ENCODE results near the gene U2AF1L4.

Gene U2AF1L4

GRCh38 chr19:35703343-35703742, 41.9 kb downstream of the U2AF1L4 start:
- no peak for DNase-seq

GRCh38 chr19:35702223-35703012, 42.8 kb downstream of the U2AF1L4 start:
- DNase-seq = peak; percentile 96

GRCh38 chr19:35696835-35697234, 48.4 kb downstream of the U2AF1L4 start:
- DNase-seq = no peak

GRCh38 chr19:35695895-35696422, 49.3 kb downstream of the U2AF1L4 start:
- no peak for DNase-seq

GRCh38 chr19:35693835-35694599, 51.2 kb downstream of the U2AF1L4 start:
- DNase-seq = peak; percentile 74

- no peak for DNase-seq
Observed at GRCh38 chr19:35693422-35693821, 51.8 kb downstream of the U2AF1L4 start.

Data from NCI-H1092 treated with DMSO at 0.1 percent for 48 hours (cell line).